GM20000 (cell line): Measurements from ENCODE around the gene FAU.

Experiments
- DNase-seq: peaks from one replicate; pipeline ENCODE4 v3.0.0; 2012; ENCODE audit warnings: low spot score
- CTCF ChIP-seq: IDR thresholded peaks from 2 replicates; pipeline ENCODE4 v1.5.1; 2012; ENCODE audit warnings: mild to moderate bottlenecking, control low read depth; ENCODE audit errors: extremely low read depth, missing control alignments

FAU gene

GRCh38 chr11:65131895-65132237, 9.9 kb upstream of the FAU start:
- no peak for TF ChIP-seq CTCF
- no peak for DNase-seq

GRCh38 chr11:65131417-65131776, 9.5 kb upstream of the FAU start:
- no peak for TF ChIP-seq CTCF
- DNase-seq: no peak

GRCh38 chr11:65130631-65131416, 8.9 kb upstream of the FAU start:
- DNase-seq: no peak
- no peak for TF ChIP-seq CTCF

- TF ChIP-seq CTCF: no peak
- no peak for DNase-seq
These were observed 7.9 kb upstream of the FAU start for GRCh38 chr11:65129649-65130441.

- no peak for TF ChIP-seq CTCF
- no peak for DNase-seq
These were observed 6.5 kb upstream of the FAU start for GRCh38 chr11:65128182-65129145.

- no peak for DNase-seq
- TF ChIP-seq CTCF: no peak
These were observed 5.7 kb upstream of the FAU start for GRCh38 chr11:65127473-65128181.
